ENCODE measurements around the gene GCNT3.
"Not testable (repeated sequence)": the region's sequence is repeated elsewhere in the genome, so short reads cannot be mapped to it uniquely, and the experiment has no call there.

DNA sequence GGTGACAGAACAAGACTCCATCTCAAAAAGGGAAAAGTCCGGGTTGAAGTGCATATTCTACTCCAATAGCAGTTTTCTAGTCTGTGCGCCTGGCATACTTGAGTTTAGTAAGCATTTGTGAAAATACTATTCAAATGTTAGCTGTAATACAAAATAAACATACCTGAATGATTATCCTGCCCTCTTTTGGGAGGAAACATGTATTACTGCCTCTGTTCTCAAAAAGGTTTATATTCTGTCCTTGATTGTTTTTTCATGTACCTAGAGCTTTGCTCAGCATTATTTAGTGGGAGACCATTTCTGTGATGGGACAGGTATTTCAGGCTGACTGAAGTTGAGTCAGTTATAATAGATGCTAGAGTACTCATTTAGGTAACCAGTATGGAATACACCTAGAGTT, 25.9 kb downstream of the GCNT3 start:
- TF ChIP-seq CTCF (IDR thresholded peaks at IDR 0.05): peak; percentile 8
- TF ChIP-seq EZH2 (IDR thresholded peaks at IDR 0.05): not testable (repeated sequence)
